Iris pigment epithelial cell (primary cell): ENCODE data around the gene TRAPPC3.

ENCODE experiments used
- DNase-seq: peaks from one replicate; pipeline ENCODE4 v3.0.0-alpha.2; 2011; ENCODE audit warnings: low read depth

Gene TRAPPC3

GRCh38 chr1:36125129-36125991 is 23.9 kb downstream of the TRAPPC3 start, which contains the start of gene COL8A2:
COL8A2 (minus strand) TSS chr1:36125222; CDS start chr1:36100242, 24,980 bp downstream.
- DNase-seq = no peak

- DNase-seq = no peak
Observed at GRCh38 chr1:36124404-36125128, 24.7 kb downstream of the TRAPPC3 start.

- DNase-seq = peak; percentile 51
Observed at GRCh38 chr1:36123356-36123755, 25.9 kb downstream of the TRAPPC3 start.

- no peak for DNase-seq
Observed at GRCh38 chr1:36122062-36123030, 26.9 kb downstream of the TRAPPC3 start.

GRCh38 chr1:36119456-36119855 is 29.8 kb downstream of the TRAPPC3 start:
- DNase-seq = no peak

GRCh38 chr1:36118447-36119204 is 30.7 kb downstream of the TRAPPC3 start:
- DNase-seq = no peak

GRCh38 chr1:36116901-36117300 is 32.4 kb downstream of the TRAPPC3 start:
- DNase-seq = no peak

GRCh38 chr1:36115931-36116330 is 33.4 kb downstream of the TRAPPC3 start:
- peak; percentile 68 for DNase-seq

GRCh38 chr1:36115200-36115669 is 34.1 kb downstream of the TRAPPC3 start:
- peak; percentile 72 for DNase-seq

GRCh38 chr1:36114371-36114770 is 34.9 kb downstream of the TRAPPC3 start:
- DNase-seq = no peak

- DNase-seq = no peak
Observed at GRCh38 chr1:36112823-36113222, 36.5 kb downstream of the TRAPPC3 start.

GRCh38 chr1:36111151-36111550 is 38.1 kb downstream of the TRAPPC3 start:
- DNase-seq = no peak

- DNase-seq = peak; percentile 95
Observed at GRCh38 chr1:36109041-36109679, 40.1 kb downstream of the TRAPPC3 start.

- peak; percentile 83 for DNase-seq
Observed at GRCh38 chr1:36108314-36108713, 41.0 kb downstream of the TRAPPC3 start.

- DNase-seq = no peak
Observed at GRCh38 chr1:36107394-36107793, 41.9 kb downstream of the TRAPPC3 start.

- no peak for DNase-seq
Observed at GRCh38 chr1:36106269-36106668, 43.0 kb downstream of the TRAPPC3 start.

GRCh38 chr1:36101546-36101945 is 47.7 kb downstream of the TRAPPC3 start:
- no peak for DNase-seq

GRCh38 chr1:36100376-36100775 is 48.9 kb downstream of the TRAPPC3 start:
- DNase-seq = no peak

- DNase-seq = peak; percentile 66
Observed at GRCh38 chr1:36099681-36100341, 49.5 kb downstream of the TRAPPC3 start.
